LNCAP (cell line): ENCODE data around the gene CEP126.

Experiments used
- TF ChIP-seq, protein P1 (sequence below): fragments of 450-650 bp; IDR thresholded peaks from 2 replicates; pipeline ENCODE4 v1.5.1; 2017; ENCODE audit warnings: mild to moderate bottlenecking

CEP126 gene

DNA sequence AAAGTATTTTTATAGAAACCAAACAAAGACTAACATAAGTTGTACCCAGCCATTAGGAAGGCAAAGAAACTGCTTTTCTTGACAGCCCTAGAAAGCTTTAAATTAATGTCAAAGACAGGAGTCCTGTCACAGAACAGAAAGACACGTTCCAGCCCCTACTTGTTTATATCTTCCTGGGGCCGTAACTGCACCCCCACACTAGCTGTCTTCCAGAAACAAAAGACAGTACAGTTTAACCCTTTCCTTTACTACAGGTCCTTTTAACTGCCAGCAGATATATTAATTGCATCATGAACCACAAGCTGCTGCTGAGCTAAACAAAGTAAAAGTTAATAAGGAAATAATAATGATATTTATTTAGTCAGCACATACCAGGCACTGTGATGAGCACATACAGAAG, 112.1 kb downstream of the CEP126 start:
- TF ChIP-seq, protein P1, sequence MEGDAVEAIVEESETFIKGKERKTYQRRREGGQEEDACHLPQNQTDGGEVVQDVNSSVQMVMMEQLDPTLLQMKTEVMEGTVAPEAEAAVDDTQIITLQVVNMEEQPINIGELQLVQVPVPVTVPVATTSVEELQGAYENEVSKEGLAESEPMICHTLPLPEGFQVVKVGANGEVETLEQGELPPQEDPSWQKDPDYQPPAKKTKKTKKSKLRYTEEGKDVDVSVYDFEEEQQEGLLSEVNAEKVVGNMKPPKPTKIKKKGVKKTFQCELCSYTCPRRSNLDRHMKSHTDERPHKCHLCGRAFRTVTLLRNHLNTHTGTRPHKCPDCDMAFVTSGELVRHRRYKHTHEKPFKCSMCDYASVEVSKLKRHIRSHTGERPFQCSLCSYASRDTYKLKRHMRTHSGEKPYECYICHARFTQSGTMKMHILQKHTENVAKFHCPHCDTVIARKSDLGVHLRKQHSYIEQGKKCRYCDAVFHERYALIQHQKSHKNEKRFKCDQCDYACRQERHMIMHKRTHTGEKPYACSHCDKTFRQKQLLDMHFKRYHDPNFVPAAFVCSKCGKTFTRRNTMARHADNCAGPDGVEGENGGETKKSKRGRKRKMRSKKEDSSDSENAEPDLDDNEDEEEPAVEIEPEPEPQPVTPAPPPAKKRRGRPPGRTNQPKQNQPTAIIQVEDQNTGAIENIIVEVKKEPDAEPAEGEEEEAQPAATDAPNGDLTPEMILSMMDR: no peak

DNA sequence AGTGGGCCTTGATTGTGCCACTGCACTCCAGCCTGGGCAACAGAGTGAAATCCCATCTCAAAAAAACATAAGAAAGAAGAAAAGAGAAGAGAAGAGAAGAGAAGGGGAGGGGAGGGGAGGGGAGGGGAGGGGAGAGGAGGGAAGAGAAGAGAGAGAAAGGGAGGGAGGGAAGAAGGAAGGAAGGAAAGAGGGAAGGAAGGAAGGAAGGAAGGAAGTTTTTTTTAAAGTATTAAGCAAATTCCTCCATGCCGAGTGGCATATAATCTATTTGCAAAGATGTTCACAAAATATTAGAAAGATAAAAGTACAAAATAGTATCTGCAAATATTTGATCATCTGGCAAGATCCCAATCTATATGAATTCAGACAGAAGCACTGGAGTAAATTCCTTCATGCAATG, 121.9 kb downstream of the CEP126 start:
- TF ChIP-seq, protein P1: no peak

DNA sequence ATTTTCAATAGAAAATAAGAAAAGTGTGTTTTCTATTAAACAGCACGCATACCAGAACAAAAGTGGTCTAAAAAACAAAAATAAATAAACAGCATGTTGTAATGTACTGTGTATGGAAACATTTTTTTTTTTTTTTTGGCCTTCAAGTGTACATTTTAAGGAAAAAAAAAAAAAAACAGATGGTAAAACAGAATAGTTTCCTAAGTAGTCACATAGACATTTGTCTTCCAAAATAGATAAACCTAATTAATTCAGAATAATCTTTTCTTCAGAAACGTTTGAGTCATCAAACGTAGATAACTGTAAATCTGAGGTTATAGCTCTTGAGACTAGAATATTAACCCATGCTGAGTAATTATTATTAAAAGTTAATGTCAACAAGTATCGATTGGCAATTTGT, 132.0 kb downstream of the CEP126 start:
- TF ChIP-seq, protein P1: no peak

DNA sequence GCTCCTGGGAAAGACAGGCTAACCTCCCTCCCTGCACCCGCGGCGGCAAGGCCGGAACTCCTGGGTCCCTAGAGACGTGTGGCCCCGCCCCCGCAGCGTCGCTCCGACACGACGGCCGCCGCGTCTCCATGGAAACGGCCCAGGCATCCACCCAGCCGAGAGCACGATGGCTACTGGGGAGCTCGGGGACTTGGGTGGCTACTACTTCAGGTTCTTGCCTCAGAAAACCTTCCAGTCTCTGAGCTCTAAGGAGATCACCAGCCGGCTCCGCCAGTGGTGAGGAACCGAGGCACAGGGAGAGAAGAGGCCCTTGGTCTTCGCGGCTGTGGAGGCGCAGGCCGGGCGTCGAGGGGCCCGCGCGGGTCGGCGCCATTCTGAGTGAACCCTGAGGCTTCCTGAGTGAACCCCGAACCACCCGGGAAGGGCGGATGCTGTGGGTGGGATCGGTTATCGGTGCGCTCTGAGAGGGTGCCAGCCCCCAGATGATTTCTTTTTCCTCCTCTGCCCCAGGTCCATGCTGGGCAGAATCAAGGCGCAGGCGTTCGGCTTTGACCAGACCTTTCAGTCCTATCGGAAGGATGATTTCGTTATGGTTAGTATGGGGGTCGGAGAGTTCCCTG, 132.6 kb downstream of the CEP126 start, which contains the start of gene CFAP300:
TSS of gene CFAP300 (plus strand) at position 133 of the 620 bp plus-strand sequence. CDS start at position 167, 34 bp downstream.
- TF ChIP-seq, protein P1: no peak
